ENCODE results near the gene ASH1L.
"Not testable (repeated sequence)": the region's sequence is repeated elsewhere in the genome, so short reads cannot be mapped to it uniquely, and the experiment has no call there.

The ASH1L gene

DNA sequence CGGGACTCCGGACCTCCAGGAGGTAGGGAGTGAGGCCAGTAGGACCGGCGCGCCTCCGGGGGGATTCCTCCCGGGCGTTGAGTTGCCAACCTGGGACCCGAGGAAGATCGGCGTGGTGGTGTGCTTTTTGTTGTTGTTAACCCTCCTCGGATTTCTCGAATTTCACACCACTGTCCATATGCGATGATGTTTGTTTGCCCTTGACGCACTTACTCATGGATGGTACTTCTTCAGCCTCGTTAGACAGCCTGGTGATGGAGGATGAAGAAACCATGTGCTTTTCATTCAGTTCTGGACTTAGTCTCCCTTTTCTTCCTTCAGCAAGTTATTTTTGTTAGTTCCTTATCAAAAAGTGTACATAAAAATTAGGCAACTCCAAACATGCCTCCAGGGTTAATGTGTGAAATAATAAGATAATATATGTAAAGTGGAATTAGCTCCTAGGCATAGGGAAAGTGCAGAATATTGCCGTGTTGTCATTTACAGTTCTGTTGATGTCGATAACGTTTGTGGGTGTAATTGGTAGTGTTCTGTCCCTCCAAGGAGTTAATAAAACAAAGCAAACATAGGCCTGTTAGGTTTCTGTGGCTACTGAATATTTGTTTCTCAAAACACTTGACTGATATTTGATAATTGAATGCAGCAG lies 897 bp upstream of the ASH1L start:
- not testable (repeated sequence) for DNase-seq (ENCODE audit: insufficient read length, low spot score); FAIRE-seq

DNA sequence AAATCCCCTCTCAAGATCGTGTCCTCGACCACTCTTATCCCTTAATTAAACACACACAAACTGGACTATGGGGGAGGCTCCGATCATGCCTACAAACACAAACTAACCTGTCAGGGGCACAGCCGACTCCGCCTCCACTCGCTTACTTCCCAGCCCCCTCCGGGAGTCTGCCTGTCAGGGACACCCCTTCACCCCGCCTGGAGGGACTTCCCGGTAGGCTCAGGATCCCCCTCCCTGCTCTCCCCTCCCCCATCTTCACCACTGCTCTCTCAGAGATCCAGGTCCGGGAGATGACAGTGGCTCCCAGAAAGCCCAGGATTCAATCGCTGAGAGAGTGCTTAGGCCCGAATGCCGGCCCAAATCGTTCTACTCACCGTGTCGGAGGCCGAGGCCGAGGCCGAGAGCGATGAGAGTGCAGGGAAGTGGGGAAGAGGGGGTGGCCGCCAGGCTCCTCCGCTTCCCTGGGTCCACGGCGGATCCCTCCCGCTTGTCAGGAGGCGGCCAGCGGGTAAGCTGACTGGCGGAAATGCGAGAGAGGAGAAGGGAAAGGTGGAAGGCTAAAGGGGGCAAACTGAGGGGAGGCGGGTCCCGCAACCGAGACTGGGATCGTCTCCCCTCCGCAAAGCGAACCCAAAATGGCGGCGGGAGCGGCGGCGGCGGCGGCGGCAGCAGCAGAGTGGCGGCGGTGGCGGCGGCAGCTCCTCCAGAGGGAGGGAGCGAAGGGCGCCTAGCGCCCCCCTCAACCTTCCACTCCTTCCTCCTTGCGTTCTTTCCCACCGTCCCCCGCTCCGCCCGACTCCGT lies 623 bp downstream of the ASH1L start:
- not testable (repeated sequence) for FAIRE-seq
- peak; percentile 14 for DNase-seq (ENCODE audit: insufficient read length, low spot score)

DNA sequence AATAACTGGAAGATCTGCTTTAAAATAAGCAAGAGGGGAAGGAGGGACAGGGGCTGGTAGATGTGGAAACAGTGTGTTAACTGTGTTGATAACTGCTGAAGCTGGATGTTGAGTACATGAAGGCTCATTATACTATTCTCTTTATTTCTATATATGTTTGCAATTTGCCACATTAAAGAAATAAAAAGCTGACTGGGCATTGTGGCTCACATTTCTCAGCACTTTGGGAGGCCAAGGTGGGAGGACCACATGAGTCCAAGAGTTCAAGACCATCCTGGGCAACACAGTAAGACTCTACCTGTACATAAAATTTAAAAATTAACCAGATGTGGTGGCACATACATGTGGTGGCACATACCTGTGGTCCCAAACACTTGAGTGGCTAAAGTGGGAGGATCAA lies 6.7 kb downstream of the ASH1L start:
- FAIRE-seq (no peak), DNase-seq (ENCODE audit: insufficient read length, low spot score) (no peak)

DNA sequence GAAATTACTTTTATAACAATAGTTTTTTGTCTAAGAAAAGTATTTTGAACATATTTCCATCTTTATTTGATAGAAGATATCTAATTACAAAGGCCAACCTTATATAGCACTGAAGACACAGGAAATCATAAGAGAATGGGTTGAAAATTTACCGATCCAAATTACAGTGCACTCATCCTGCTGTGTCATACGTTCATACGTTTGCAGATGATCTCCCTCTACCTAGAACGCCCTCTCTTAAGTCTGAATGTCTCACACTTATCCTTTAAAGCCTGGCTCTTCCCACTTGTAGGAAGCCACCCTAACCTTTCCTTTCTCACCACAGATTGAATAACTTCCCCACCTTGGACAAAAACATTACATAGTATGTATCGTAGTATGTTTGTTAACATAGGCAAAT lies 9.3 kb downstream of the ASH1L start:
- no peak for FAIRE-seq
- no peak for DNase-seq (ENCODE audit: insufficient read length, low spot score)

DNA sequence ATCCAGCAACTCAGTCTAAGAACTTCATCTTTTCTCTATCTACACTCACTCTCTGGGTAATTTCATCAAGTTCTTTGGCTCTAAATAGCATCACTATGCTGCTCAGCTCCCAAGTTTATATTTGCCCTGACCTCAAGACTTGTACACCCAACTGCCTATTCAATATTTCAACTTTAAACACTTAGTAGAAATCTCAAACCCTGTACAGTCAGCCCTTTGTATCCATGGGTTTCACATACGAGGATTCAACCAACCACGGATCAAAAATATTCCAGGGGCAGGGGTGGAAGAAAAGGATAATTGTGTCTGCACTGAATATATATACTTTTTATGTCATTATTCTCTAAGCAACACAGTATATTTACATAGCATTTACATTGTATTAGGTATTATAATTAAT lies 13.9 kb downstream of the ASH1L start:
- no peak for DNase-seq (ENCODE audit: insufficient read length, low spot score)
- no peak for FAIRE-seq

DNA sequence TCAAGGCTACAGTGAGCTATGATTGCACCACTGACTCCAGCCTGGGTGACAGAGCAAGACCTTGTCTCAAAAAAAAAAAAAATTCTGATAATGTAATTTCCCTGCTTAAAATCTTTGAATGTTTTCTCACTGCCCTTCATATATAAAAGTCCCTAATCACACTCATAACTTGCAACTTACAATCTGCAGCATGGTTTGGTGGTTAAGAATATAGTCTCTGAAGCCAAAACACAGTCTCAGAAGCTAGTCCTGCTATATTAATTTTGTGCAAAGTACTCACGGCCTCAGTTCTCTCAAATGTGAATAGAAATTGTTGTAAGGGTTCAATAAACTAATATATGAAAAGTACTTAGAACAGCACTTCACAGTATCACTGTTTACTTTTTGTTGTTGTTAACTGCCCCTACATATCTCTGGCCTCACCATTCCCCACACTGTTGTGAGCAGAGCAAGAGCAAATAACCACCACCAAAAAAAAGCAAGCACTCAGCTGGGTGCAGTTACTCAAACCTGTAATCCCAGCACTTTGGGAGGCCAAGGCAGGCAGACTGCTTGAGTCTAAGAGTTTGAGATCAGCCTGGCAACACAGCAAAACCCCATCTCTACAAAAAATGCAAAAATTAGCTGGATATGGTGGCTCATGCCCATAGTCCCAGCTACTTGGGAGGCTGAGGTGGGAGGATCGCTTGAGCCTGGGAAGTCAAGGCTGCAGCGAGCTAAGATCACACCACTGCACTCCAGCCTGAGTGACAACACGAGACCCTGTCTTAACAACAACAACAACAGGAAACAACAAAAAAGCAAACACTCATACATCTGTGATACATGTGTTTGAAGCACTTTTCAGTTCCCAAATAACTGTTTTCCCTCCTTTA lies 22.4 kb downstream of the ASH1L start:
- FAIRE-seq (no peak), DNase-seq (ENCODE audit: insufficient read length, low spot score) (no peak)

DNA sequence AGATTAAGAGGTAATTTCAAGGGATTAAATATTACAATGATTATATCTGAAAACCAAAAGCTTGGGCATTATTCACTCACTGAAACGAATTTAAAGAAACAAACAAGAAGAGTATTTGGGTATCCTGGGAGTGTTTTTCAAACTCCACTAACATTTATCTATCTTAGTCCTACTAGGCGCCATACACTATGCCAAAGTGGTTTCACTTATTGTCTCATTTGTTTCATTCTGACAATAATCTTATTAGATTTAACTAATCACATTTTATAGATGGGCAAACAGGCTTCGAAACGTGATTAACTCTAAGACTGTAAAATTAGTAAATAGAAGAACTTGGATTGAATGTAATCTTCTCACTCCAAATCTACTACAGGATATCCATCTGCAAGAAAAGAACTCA lies 25.4 kb downstream of the ASH1L start:
- FAIRE-seq (no peak), DNase-seq (ENCODE audit: insufficient read length, low spot score) (no peak)

DNA sequence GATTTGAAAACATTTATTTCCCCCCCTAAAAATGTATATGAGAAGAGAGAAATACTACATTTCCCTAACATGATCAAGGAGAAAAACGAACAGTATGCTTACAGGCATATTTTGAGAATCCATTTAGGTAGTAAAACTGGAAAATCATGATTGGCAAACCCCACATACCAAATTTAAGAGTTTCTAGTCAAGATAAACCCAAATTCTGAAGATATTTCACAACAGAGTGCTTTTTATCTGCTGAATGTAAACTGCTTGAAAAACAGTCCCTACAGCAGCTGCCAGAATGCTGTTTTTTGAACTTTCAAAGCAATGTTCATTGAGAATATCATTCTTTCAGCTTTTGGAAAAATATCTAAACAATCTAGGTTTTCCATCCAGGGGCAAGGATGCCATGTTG lies 31.0 kb downstream of the ASH1L start:
- DNase-seq (ENCODE audit: insufficient read length, low spot score) (no peak), FAIRE-seq (no peak)

DNA sequence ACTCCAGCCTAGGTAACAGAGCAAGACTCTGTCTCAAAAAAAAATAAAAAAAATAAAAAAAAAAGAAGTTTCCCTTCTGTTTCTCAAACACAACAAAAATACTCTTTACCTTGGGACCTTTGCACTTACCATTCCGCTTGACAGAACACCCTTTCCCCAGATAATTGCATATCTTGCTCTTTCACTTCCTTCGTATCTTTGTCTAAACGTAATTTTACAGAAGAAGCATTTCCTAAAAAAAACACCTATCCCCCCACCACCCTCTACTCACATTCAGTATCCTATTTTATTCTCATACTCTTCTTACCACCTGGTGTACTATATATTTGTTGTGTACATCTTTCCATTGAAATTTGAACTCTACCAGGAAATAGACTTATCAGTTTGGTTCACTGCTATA lies 32.7 kb downstream of the ASH1L start:
- FAIRE-seq: no peak

DNA sequence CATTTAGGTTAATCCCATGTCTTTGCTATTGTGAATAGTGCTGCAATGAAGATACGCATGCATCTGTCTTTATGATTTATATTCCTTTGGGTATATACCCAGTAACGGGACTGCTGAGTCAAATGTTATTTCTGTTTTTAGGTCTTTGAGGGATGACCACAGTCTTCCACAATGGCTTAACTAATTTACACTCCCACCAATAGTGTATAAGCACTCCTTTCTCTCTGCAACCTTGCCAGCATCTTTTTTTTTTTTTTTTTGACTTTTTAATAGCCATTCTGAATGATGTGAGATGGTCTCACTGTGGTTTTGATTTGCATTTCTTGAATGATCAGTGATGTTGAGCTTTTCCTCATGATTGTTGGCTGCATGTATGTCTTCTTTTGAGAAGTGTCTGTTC lies 33.5 kb downstream of the ASH1L start:
- DNase-seq (ENCODE audit: insufficient read length, low spot score): no peak

More for the DNA sequence above, 32.7 kb downstream of the ASH1L start:
- no peak for DNase-seq (ENCODE audit: insufficient read length, low spot score)

DNA sequence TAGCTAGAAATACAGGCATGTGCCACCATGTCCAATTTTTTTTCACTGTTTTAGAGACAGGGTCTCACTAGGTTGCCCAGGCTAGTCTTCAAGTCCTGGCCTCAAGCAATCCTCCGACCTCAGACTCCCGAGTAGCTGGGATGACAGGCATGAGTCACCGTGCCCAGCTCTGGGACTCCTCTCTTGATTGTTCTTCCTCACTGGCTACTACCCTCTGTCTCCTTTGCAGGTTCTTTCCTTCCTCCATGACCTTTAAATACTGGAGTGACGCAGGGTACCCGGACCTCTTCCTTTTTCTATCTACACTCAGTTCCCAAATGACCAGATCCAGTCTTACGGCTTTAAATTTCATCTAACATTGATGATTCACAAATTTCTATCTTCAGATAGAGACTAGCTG lies 34.9 kb downstream of the ASH1L start:
- FAIRE-seq (no peak), DNase-seq (ENCODE audit: insufficient read length, low spot score) (no peak)

More for the DNA sequence above, 33.5 kb downstream of the ASH1L start:
- FAIRE-seq: no peak

DNA sequence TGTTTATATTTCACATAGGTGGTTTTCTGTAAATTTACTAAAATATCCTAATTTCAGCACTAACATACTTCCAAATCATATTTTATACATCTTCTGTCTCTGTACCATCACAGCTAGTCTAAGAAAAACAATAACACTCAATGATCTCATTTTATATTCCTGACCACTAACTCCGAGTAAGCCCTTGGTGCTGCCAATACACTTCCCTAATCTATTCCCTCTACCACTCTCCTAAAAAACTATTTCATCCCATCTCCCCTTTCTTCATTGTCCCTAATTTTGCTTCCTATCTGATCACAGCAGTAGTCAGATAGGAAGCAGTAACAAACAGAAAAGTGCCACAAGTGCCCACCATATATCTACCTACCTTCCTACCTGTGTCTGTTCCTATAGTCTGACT lies 36.2 kb downstream of the ASH1L start:
- no peak for FAIRE-seq
- DNase-seq (ENCODE audit: insufficient read length, low spot score): no peak

DNA sequence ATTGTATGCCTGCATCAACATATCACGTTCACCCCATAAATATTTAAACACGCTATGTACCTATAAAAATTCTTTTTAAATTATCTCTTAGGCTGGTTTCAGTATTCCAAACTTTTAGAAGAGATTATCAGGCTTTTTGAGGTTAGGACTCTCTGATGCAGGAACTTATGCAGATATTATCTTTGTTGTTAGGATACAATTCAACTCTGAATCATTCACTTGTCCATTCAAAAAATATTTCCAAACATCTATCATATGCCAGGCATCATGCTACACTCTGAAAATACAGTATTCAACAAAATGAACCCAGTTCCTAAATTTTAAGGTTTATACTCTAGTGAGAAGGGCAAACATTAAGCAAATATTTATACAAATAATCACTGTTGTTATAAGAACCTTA lies 40.5 kb downstream of the ASH1L start:
- FAIRE-seq (no peak), DNase-seq (ENCODE audit: insufficient read length, low spot score) (no peak)

DNA sequence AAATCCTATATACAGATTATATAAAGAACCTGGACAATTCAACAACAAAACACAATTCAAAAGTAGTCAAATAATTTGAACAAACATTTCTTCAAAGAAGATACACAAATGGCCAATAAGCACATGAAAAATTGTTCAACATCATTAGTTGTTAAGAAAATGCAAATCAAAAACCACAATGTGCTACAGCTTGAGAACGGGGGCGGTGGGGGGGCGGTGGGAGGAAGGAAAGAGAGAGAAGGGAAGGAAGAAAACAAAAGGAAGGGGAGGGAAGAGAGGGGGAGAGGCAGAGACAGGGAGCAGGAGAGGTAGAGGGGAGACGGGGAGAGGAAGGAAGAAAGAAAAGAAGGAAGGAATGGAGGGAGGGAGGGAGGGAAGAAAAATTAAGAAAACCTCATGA lies 44.1 kb downstream of the ASH1L start:
- FAIRE-seq: no peak
- DNase-seq (ENCODE audit: insufficient read length, low spot score): no peak

DNA sequence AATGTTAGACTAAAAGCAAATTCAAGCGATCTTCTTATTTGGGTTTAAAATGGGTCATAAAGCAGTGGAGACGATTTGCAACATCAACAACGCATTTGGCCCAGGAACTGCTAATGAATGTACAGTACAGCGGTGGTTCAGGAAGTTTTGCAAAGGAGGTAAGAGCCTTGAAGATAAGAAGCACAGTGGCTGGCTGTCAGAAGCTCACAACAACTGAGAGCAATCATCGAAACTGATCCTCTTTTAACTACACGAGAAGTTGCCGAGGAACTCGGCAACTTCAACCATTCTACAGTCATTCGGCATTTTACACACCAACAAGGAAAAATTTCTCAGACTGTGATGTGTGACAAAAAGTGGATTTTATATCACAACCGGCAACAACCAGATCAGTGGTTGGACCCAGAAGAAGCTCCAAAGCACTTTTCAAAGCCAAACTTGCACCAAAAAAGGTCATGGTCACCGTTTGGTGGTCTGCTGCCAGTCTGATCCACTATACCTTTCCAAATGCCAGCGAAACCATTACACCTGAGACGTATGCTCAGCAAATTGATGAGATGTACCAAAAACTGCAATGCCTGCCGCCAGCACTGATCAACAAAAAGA lies 47.9 kb downstream of the ASH1L start:
- no peak for FAIRE-seq
- no peak for DNase-seq (ENCODE audit: insufficient read length, low spot score)

DNA sequence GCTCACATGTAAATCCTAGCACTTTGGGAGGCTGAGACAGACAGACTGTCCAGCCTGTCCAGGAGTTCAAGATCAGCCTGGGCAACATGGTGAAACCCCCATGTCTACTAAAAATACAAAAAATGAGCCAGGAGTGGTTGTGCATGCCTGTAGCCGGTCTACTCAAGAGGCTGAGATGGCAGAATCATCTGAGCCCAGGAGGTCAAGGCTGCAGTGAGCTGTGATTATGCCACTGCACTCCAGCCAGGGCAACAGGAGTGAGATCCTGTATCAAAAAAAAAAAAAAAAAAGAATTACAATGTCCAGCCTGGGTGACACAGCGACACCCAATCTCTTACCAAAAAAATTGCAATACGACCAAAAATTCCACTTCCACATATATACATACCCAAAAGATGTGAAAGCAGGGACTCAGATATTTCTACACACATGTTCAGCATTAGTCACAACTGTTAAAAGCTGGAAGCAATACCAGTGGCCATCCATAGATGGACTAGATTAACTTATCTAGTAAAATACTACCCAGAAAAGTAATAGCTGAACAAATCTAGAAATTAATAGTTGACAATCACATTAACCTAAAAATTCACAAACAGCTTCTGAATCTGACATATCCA lies 49.2 kb downstream of the ASH1L start:
- DNase-seq (ENCODE audit: insufficient read length, low spot score): no peak
- no peak for FAIRE-seq

DNA sequence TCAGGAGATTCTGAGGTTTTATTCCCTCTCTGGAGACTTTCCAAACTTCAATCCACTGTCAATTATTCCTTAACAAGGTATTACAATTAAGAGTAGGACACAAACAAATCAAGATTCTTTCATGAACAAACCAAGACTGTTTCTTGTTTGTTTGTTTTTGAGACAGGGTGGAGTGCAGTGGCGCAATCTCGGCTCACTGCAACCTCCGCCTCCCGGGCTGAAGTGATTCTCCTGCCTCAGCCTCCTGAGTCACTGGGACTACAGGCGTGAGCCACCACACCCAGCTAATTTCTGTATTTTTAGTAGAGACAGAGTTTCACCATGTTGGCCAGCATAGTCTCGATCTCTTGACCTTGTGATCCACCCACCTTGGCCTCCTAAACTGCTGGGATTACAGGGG lies 51.2 kb downstream of the ASH1L start:
- not testable (repeated sequence) for FAIRE-seq; DNase-seq (ENCODE audit: insufficient read length, low spot score)

DNA sequence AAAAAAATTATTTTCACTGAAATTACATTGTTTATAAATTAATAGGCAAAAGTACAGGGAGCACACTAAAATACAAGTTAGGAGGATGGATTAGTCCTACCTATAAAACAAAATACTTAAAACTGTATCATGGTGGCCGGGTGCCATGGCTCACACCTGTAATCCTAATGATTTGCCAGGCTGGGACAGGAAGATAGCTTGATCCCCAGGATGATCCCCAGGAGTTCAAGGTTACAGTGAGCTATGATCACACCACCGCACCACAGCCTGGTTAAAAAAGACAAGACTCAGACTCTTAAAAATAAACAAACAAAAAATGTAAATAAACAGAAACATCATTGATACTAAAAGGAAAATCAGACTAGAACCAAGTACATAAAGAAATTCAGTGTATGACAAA lies 53.5 kb downstream of the ASH1L start:
- FAIRE-seq (no peak), DNase-seq (ENCODE audit: insufficient read length, low spot score) (no peak)

DNA sequence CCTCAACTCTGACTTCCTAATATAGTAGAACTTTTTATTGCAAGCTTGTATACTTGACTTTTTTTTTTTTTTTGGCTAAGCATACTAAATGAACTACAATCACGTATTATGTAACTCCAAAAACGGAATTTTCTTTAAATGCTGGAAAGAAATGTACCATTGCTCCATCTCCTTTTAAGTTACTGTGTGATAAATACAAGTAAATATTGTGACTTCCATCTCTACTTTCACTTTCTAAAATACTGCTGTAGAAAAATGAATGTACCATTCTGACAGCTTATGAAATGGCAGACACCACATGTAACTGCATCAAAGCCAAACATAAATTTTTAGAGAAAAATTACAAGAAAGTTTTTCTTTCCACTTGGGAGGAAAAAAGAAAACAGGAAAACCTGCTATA lies 54.7 kb downstream of the ASH1L start:
- DNase-seq (ENCODE audit: insufficient read length, low spot score): no peak
- FAIRE-seq: no peak

DNA sequence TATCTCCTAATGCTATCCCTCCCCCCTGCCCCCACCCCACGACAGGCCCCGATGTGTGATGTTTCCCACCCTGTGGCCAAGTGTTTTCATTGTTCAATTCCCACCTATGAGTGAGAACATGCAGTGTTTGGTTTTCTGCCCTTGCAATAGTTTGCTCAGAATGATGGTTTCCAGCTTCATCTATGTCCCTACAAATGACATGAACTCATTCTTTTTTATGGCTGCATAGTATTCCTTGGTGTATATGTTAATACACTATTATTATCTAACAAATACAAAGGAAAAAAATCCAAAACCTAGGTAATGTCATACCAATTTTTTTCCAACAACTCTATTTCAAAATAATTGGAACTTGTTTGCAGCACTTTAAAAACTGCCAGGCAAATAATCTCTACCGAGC lies 56.6 kb downstream of the ASH1L start:
- not testable (repeated sequence) for FAIRE-seq; DNase-seq (ENCODE audit: insufficient read length, low spot score)

DNA sequence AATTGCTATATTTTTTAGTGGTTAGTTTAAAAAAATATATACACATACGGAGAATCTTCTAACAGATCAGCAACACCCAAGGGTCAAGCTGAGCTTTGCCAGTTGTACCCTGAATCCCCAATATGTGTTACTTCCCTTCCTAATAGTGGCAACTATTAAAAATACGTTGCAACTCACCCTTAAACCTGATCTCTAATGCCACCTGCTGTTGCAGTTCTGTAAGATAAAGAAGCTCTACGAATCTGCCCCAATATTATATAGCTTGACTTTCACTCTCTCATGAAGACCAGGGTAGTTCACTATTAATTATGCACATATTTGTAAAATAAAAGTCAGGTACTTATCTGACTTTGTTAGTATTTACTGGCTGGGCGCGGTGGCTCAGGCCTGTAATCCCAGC lies 58.4 kb downstream of the ASH1L start:
- DNase-seq (ENCODE audit: insufficient read length, low spot score) (peak; percentile 39), FAIRE-seq (no peak)
